ENCODE measurements around the gene DCAF11. TPM values are rescaled to one million over a fixed set of nuclear protein-coding genes. Genes with fewer than 3 reads are reported as not detected.

DCAF11 gene
- 68.2 and 85.8 TPM in 2 replicates for total RNA-seq (2014; rRNA removed)
- Bru-seq, nascent RNA = percentile 78 among the genes with signal in this experiment
- BruChase-seq, experiment 1, labeled RNA remaining after a 6-hour chase = percentile 81 among the genes with signal in this experiment
- BruChase-seq, experiment 2, labeled RNA remaining after a 2-hour chase = percentile 88 among the genes with signal in this experiment
- long read RNA-seq, full-length matches to known transcripts = 50 of 113 reads
- long read RNA-seq, partial matches to known transcripts = 41 of 113 reads
- long read RNA-seq, other reads (novel, unspliced or antisense) = 22 of 113 reads

- intact Hi-C loops (cut with micrococcal nuclease) = loop anchor here (1.0 kb wide), 4 partner anchors 22 to 47 kb away; partner anchors contain the start of genes EMC9, IRF9, PSME1 and RNF31
- Histone ChIP-seq H2AFZ (ENCODE audit: low read length) (peak within 1 kb of the TSS; percentile 95), H3K4me1 (ENCODE audit: insufficient read depth, low read length) (peaks cover 18% of the 10 kb centered on the region), H3F3A (ENCODE audit: low read length, unreplicated experiment) (no peaks in the 10 kb centered on the region), H3K36me3 (ENCODE audit: low read depth, low read length) (peaks cover 13% of the 10 kb centered on the region; the same call in 1 of the 2 replicates), H3K79me2 (ENCODE audit: low read length) (peaks cover 18% of the 10 kb centered on the region), H3K9ac (ENCODE audit: low read length) (peak within 1 kb of the TSS; percentile 86), H4K20me1 (ENCODE audit: low read length) (no peaks in the 10 kb centered on the region), H3K9me2 (replicated peaks; ENCODE audit: low read length) (no peaks in the 10 kb centered on the region), H3K4me3 (ENCODE audit: low read length) (peak within 1 kb of the TSS; percentile 96), H3K9me3 (ENCODE audit: low read length) (no peaks in the 10 kb centered on the region), H3K27ac (ENCODE audit: low read length) (peak within 1 kb of the TSS; percentile 90), H3K27me3 (ENCODE audit: low read length) (no peaks in the 10 kb centered on the region), H3K4me2 (ENCODE audit: low read length) (peak within 1 kb of the TSS; percentile 95)
- peak; percentile 99 for DNase-seq
- peak; percentile 86 for ATAC-seq
- no TSS peak for BruUV-seq (replicated peaks)
- TF ChIP-seq CTCF (conservative IDR thresholded peaks at IDR 0.05; ENCODE audit: low read depth, low read length) = no peak
- no peak for TF ChIP-seq EZH2phosphoT487 (IDR thresholded peaks at IDR 0.05; ENCODE audit: borderline replicate concordance, low read length)
- no peak for TF ChIP-seq EZH2 (IDR thresholded peaks at IDR 0.05; ENCODE audit: low read length, unreplicated experiment)
- CTCF ChIA-PET = interaction anchor here (0.6 to 1.6 kb wide), 7 partner anchors 21 to 194 kb away, joined by 3 to 7 read pairs (median 4); partner anchors contain the start of genes IRF9, PSME1 and TINF2
- POLR2A ChIA-PET (ENCODE audit: unreplicated experiment) = interaction anchor here (0.5 to 1.8 kb wide), 10 partner anchors 20 to 1019 kb away, joined by 3 to 26 read pairs (median 4); partner anchors contain the start of genes EMC9, PCK2, PSME1 and PSME2
Measured at GRCh38 chr14:24114532-24115421, at the start of gene DCAF11, which contains the start of gene NRL. TSS of gene DCAF11 (plus strand) at chr14:24114777. CDS start at chr14:24115595, 818 bp downstream. TSS of gene NRL (minus strand) at chr14:24114949. CDS start at chr14:24082848, 32,101 bp downstream.

- no TSS peak for BruUV-seq (replicated peaks)
- intact Hi-C loops (cut with micrococcal nuclease) = no loop called here
- ATAC-seq (no peak), DNase-seq (no peak)
- H3K9ac ChIP-seq (ENCODE audit: low read length) = no peak overlapping the region
- CTCF ChIA-PET = no interaction called here
- no peaks in the 10 kb centered on the region for H3K36me3 ChIP-seq (ENCODE audit: low read depth, low read length)
- peaks cover 9% of the 10 kb centered on the region; the same call in 1 of the 2 replicates for H3K27me3 ChIP-seq (ENCODE audit: low read length)
- no peak overlapping the region for H3K27ac ChIP-seq (ENCODE audit: low read length)
- no peaks in the 10 kb centered on the region for H4K20me1 ChIP-seq (ENCODE audit: low read length)
- POLR2A ChIA-PET (ENCODE audit: unreplicated experiment) = no interaction called here
- H3K9me2 ChIP-seq (replicated peaks; ENCODE audit: low read length) = no peaks in the 10 kb centered on the region
- H3F3A ChIP-seq (ENCODE audit: low read length, unreplicated experiment) = no peaks in the 10 kb centered on the region
- no peak overlapping the region for H2AFZ ChIP-seq (ENCODE audit: low read length)
- no peaks in the 10 kb centered on the region for H3K9me3 ChIP-seq (ENCODE audit: low read length)
- TF ChIP-seq CTCF (conservative IDR thresholded peaks at IDR 0.05; ENCODE audit: low read depth, low read length) (no peak), EZH2 (IDR thresholded peaks at IDR 0.05; ENCODE audit: low read length, unreplicated experiment) (no peak), EZH2phosphoT487 (IDR thresholded peaks at IDR 0.05; ENCODE audit: borderline replicate concordance, low read length) (no peak)
- H3K4me2 ChIP-seq (ENCODE audit: low read length) = no peak overlapping the region
- H3K4me3 ChIP-seq (ENCODE audit: low read length) = no peak overlapping the region
- H3K4me1 ChIP-seq (ENCODE audit: insufficient read depth, low read length) = no peaks in the 10 kb centered on the region
- H3K79me2 ChIP-seq (ENCODE audit: low read length) = no peaks in the 10 kb centered on the region
Measured at GRCh38 chr14:24064856-24065255, 49.7 kb upstream of the DCAF11 start.
